ENCODE data around the gene DELE1.
A peak's percentile ranks its signal among the peaks of the same experiment; 100 is the strongest.
"Not testable (repeated sequence)": the region's sequence is repeated elsewhere in the genome, so short reads cannot be mapped to it uniquely, and the experiment has no call there.

DELE1 gene

DNA sequence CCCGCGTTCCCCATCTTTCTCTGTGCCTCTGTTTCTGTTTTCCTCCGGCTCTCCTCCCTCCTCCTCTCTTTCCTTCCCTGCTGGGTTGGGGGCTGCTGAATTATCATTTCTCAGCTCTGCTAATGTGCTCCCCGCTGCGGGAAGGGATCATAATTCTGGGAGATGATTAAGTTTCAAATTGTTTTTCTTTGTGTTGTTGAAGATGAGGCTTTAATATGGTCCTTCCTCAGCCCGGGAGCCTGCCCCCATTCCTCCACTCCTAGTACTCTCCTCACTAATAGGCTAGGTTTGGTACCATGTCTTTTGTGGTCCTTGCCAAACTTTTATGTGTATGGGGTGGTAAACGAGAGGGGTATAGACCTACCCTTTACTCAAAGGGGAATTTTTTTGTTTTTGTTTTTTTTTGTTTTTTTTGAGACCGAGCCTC is 39.8 kb upstream of the DELE1 start:
- DNase-seq (ENCODE audit: low read depth in 2 of 2), result no peak

DNA sequence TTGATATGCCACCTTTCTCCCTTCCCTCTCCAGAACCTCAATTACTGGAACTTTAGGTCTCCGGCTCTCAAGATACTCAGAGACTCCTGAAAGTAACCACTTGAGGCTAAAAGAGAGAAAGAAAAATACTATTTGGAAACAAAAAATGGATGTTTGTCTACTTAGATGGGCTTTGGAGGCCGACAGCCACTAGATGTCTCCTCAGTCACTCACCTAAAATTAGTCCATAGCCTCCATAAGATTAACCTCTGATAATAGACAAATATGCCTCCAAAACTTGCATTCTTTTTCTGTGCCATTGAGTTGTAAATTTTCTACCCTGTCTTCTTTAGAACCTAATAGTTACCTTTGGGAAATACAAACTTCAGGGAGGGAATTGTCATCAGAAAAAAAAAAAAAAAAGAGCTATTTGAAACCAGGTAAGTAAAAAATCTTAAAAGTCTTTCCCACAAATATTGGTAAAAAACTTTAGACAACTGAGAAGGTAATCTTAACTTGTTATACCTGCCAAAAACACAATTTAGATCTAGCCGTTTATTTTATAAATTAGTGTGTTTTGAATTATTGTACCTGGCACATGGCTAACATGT is 34.3 kb upstream of the DELE1 start:
- DNase-seq (ENCODE audit: low read depth in 2 of 2), result no peak

DNA sequence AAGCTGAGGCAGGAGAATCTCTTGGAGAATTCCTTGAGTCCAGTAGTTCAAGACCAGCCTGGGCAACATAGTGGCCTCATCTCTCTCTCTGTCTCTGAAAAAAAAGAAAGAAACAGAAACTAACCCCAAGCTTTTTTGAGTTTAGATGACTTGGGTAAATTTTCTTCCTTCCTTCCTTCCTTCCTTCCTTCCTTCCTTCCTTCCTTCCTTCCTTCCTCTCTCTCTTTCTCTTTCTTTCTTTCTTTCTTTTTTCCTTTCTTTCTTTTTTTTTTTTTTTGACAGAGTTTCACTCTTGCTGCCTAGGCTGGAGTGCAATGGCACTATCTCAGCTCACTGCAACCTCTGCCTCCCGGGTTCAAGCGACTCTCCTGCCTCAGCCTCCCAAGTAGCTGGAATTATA is 33.2 kb upstream of the DELE1 start:
- DNase-seq (ENCODE audit: low read depth in 2 of 2), result not testable (repeated sequence)

DNA sequence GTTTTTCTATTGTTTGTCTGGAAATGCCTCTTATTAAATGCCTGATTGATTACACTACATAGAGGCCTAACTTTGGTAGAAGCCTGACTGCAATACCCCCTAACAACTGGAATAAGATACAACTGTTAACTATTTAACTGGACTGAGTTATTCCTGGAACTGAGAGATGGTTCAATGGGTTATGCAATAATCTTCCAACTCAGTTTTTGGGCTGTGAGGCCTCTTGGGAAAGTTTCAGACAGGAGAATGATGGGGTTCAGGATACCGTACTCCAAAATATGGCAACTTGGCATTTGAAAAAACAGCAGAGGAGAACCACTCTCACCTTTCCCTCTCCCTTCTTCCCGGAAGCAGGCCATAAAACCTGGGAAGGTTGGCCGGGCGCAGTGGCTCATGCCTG is 26.2 kb upstream of the DELE1 start:
- no peak for DNase-seq (ENCODE audit: low read depth in 2 of 2)

DNA sequence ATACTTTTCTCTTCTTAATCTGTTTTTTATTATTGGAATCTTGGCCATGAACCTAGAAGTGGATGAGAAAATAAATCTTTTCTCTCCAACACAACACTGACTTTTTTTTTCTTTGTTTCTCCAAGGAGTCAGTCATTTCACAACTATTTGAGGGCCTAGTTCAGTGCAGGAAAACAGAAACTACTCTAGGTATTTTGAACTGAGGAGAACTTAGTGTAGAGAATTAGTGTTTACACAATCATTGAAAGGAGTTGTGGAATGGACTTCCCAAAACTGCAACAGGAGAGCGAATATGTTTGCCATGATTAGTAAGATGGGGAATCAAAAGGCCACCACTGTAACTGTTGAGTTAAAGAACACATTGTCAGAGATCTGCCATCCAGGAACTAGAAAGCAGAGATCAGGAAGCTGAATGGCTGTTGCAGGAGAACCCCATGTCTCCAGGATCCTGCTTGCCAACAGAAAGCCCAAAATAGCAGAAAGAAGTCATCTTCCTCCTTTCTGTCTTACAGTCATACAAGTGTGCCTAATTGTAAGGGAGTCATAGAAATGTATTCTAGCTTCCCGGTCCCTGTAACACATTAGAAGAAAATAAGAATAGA is 25.1 kb upstream of the DELE1 start:
- DNase-seq (ENCODE audit: low read depth in 2 of 2), result no peak

DNA sequence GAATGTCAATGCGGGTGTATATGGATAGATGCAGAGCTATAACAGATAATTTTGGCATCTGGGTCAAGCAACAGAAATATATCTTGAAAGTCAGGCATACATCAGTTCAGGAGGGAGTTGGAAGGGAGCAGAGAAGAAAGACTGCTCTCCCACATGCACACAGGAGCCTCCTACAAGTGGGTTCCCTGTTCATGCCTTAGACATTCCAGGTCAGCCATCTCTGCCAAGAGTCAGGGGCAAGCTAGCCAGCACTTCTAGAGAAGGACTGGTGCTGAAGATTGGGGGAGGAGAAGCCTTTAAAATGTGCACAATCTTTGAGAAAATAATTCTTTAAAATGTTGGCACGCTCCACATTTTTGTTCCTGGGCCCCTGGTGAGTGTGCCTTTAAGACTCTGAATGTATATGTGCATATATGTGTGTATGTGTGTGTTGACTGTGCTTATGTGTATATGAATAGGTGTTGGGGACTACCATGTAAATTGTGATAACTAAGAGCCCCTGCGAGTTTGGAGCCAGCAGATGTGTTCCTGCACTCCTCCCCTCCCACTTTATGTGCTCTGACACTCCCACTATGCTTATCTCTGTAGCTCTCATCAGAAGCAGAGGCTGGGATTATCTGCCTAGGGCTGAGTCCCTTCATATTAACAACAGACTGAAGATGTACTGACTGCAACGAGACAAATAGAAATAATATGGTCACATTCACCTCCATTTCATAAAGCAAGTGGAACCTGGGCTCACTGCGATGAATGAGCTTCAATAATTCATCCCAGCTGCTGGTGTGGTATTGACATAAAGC is 21.5 kb upstream of the DELE1 start:
- no peak for DNase-seq (ENCODE audit: low read depth in 2 of 2)

DNA sequence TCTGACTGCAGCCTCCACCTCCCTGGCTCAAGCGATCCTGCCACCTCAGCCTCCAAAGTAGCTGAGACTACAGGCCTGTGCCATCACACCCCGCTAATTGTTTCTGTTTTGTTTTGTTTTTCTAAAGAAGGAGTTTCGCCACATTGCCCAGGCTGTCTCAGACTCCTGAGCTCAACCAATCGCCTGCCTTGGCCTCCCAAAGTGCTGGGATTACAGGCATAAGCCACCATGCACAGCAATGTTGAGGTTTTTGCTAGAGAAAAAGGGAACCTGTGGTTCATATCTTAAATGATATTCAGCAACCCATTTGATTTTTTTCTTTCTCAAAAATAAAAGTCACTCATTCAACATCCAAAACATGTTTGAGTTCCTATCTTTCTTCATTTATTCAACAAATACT is 20.4 kb upstream of the DELE1 start:
- DNase-seq (ENCODE audit: low read depth in 2 of 2), result no peak

DNA sequence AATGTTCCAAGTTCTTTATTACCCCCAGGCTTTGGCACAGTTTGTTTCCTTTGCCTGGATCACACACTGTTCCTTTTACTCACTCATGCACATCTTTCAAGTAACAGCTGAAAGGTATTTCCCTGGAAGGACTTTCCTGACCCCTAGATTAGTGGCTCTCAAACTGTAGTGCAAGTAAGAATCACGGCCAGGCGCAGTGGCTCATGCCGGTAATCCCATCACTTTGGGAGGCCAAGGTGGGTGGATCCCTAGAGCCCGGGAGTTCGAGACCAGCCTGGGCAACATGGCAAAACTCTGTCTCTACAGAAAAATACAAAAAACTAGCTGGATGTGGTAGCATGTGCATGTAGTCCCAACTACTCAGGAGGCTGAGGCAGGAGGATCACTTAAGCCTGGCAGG is 19.1 kb upstream of the DELE1 start:
- no peak for DNase-seq (ENCODE audit: low read depth in 2 of 2)

DNA sequence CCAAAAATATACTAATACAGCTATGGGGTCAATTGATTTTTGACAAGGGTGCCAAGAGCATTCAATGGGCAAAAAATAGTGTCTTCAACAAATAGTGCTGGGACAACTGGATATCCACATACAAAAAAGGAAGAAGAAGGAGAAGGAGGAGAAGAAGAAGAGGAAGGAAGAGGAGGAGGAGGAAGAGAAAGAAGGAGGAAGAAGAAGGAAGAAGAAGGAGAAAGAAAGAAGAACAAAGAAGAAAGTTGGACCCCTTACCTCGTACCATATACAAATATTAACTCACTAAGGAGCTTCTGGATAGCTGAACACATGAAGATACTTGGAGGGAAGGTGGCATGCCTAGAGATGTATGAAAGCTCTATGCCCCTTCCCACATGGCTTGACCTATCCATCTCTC is 17.2 kb upstream of the DELE1 start:
- DNase-seq (ENCODE audit: low read depth in 2 of 2), result no peak

DNA sequence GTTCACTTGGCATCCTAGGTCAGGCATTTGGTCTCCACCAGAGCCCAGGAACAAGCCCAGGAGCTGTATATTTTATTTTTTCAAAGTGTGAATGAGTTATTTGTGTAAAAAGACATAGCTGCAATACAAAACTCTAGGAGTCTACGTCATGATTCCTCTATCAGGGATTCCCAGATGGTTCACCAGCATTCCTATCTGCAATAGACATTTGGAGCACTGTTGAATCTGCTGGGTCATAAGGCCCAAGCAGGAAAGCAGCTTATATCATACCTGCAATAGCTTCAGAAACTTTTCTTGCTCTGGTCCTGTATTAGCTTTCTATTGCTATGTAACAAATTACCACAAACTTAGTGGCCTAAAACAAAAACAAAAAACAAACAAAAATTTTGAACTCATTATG is 16.7 kb upstream of the DELE1 start:
- no peak for DNase-seq (ENCODE audit: low read depth in 2 of 2)

DNA sequence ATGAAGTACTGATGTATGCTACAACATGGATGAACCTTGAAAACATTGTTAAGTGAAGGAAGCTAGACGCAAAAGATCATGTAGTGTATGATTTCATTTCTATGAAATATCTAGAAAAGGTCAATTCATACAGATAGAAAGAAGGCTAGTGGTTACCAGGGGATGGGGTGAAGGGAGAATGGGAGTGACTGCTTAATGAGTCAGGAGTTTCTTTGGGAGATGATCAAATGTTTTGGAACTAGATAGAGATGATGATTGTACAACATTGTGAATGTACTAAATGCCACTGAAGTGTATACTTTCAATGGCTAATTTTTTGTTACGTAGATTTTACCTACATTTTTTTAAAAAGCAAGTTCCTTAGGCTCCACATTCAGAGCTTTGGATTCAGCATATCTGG is 14.9 kb upstream of the DELE1 start:
- no peak for DNase-seq (ENCODE audit: low read depth in 2 of 2)

DNA sequence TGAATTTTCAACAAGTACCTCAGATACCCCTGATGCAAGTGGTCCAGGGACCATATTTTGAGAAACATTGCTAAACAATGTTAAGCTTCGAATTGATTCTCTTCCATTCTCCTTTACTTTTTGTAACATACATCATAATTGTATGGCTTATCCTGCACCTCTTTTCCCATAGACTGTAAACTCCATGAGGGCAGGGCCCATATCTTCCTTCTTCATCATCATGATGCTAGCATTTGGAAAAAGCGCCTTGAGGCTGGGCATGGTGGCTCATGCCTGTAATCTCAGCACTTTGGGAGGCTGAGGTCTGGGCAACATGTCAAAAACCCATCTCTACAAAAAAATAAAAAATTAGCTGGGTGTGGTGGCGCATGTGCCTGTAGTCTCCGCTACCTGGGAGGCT is 14.5 kb upstream of the DELE1 start:
- no peak for DNase-seq (ENCODE audit: low read depth in 2 of 2)

DNA sequence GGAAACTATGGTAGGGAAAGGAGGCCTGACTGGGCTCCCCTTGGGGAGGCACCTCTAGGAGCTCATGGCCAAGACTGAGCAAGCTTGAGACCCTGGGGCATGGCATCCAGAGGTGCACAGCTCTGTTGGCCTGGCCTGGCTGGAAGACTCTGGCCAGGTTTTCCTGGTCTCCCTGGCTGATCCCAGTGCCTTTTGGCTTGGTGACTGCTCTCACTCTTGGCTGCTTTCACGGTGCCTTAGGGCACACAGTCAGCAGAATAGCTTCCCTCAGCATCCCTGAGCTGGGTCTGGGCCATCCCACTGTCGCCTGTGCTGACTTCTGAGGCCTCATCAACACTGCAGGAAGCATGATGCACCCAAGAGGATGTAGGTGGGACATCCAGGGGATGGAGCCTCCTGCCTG is 13.4 kb upstream of the DELE1 start:
- no peak for DNase-seq (ENCODE audit: low read depth in 2 of 2)

DNA sequence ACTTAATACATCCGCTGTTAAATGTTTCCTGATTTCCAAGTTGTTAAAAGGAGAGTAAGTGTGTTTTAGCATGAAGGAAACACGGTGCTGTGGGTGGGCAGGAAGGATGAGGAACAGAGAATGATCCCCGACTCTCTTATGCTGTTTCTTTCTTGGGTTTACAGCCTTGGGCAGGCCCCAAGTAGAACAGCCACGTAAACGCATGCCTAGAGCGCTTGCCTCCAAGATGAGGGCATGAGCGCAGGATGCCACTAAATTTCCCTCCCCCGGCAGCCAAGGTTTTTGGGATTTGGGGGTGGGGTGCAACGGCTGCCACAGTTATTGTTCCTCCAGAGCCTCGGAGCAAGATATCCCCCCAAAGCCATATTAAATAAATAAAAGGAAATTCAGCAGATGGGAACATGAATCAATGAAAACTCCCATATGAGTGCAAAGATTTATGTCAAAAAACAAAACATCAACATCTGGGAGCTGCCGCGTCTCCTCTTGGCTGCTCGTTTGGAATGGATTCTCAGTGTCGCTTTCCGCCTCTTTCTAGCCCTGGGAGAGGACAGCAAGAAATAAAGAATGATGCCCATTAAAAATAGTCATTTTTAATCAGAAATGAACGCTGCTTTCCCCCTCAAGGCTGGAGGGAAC is 10.0 kb upstream of the DELE1 start:
- DNase-seq (ENCODE audit: low read depth in 2 of 2), result no peak

DNA sequence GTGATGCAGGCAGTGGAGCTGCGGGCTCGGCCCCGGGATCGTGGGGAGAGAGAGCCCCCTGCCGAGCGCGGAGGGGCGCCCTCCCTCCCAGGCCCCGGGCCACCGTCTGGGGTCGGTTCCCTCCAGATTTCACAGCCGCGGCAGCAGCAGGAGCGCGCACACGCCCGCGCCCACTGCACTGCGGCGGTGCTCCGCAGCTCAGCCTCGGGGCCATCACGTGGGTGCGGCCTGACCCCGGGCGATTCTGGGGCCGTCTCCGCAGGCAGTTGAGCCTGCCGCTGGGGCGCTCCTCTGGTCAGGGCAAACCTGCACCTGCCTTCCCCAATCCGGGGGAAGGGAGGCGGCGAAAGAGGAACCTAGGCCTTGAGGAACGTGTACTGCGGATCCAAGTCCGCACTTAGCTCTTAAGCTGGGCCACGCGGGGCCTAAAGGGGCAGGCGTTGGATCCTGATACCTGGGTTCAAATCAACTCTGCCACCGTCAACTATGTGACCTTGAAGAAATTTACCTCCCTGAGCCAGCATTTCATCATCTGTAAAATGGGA is 9.4 kb upstream of the DELE1 start:
- DNase-seq (ENCODE audit: low read depth in 2 of 2), result peak in 1 of 2 donors; percentile 18

DNA sequence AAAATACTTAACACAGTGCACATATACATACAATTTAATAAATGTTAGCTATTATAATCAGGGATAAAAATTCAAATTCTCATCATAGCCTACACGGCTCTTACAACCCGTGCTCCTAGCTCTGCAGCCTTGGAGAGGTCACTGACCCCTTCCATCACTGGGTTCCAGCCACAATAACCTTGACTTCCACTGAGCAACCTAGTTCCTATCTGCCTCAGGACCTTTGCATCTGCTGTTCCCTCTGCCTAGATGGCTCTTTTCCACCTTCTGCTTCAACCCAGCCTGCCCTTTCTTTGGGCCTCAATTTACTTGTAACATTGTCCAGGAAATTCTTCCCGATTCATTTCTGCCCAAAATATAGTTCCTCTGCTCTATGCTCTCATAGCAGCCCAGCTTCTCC is 8.9 kb upstream of the DELE1 start:
- no peak for DNase-seq (ENCODE audit: low read depth in 2 of 2)

DNA sequence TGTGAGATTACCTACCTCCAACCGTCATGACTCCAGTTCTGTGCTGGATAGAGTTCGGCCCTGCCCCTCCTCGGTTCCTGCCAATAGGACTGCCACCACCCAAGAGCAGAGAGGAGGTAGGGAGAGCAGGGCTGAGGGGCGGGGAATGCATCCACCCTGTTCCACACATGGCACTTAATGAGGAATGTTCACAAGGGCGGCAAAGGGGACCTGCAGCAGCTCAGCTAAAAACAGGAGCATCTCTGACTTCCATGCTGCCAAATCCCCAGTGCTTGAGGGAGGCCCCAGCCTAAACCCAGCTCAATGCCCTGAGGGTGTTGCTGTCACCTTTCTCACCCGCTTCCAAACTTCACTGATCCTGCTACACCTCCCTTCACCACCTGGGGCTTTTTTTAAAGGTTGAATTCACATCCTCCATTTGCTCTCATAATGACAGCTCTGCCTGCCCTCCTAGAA is 7.8 kb upstream of the DELE1 start:
- DNase-seq (ENCODE audit: low read depth in 2 of 2), result no peak

DNA sequence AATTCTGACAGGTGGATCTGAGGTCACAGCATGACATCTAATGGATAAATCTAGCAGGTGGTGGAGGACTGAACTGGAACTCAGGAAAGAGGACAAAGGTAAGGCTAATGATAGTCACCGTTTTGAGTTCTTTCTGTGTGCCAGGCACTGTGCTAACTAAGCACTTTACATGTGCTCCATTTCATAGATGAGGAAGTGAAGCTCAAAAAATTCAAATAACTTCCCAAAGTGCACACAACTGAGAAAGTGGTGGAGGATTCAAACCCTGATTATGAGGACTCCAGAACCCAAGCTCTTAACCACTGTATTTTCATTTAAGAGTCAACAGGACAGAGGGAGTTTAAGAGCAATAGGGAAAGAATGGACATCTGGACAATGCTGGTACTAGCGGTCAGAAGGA is 7.1 kb upstream of the DELE1 start:
- no peak for DNase-seq (ENCODE audit: low read depth in 2 of 2)

DNA sequence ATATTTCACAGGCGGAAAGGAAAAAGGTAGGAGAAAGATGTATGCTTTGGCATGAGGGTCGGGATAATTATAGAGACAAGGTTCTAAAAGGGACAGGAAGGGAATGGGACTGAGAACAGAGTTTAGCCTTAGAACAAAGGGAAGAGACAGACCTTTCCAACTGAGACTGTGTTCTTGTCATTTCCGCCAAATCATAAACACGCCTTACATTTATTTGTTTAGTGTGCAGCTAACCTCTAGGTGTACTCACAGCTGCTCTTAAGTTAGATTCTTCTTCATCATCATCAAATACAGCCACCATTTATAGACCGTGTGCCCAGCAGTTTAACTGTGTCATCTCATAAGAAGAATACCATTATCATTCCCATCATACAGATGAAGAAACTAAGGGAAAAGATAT is 5.9 kb upstream of the DELE1 start:
- DNase-seq (ENCODE audit: low read depth in 2 of 2), result no peak

DNA sequence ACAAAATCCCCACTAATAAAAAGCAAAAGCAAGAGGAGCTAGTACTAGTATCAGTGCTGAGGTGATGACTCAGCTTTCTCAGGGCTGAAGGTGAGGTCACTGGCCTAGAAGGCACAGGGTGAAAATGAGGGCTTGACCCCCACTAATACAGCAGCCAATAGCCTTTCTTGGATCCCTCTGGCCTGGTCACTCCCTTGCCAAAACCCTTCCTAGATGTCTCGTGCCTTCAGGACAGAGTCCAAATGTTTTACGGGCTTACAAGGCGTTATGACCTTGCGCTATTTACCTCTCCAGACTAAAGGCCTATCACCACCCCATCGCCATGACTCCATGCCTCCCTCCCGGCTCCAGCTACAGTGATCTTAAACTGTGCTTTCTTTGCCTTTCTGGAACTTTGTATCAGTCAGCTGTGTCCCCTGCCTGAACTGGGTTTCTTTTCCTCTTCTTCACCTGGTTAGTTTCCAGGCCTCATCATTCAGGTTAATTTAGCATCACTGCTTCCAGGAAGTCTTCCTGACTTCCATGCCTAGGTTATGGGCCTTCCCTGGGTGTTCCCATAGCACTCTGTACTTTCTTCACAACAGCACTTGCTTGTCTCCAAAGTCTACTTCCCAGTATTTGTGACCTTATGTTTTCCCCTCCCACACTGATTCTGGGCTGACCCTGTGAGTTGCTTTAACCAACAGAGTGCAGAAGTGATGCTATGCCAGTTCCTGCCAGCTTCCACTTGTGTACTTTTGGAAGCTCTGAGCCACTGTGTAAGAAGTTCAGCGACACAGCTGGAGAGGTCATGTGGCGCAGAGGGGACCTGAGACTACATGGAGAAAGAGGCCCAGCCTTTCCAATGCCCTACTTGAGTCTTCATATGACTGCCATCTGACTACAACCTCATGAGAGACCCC is 4.2 kb upstream of the DELE1 start:
- no peak for DNase-seq (ENCODE audit: low read depth in 2 of 2)

DNA sequence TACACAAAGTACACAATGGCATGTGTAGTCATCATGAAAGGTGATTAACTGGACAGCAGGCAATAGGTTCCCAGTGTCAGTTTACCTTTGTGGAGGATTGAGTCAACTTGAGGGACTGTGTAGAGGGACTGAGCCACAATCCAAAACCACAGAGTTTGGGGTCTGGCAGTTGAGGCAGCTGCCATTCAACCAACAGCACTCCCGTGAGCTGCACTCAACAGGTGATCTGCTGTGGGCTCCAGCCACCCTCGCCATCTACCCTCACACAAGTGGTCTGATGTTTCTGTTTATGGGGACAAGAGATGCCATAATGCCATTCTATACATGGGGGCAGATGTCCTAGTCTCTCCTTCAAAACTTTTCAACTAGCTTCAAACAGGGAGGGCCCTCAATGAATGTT is 2.9 kb upstream of the DELE1 start:
- DNase-seq (ENCODE audit: low read depth in 2 of 2), result no peak
